ENCODE measurements around the gene TBC1D25. TPM values are rescaled to one million over a fixed set of nuclear protein-coding genes. Genes with fewer than 3 reads are reported as not detected.
"Not testable (repeated sequence)": the region's sequence is repeated elsewhere in the genome, so short reads cannot be mapped to it uniquely, and the experiment has no call there.

Gene TBC1D25
- total RNA-seq, 2 experiments from 2014 or later, result 7.6 to 11.2 TPM

DNA sequence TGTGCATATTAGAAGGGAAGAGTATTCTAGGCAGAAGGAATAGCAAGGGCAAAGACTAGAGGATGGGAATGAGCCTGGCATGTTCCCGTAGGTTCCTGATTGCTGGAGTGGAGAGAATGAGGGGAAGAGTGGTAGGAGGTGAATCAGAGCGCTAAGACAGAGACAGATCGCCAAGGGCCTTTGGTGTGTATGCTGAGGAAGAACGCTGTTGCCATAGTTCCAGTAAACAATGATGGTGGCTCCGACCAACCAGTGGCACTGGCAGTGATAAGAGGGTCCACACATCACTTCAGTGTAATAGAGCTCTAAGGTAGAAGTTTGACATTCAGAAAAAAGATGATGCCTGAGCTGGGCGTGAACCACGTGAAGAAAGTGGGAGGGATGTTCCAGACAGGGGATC, 966 bp downstream of the TBC1D25 start:
- intact Hi-C loops (cut with micrococcal nuclease; ENCODE audit: unreplicated experiment), result no loop called here
- peak overlapping the region; percentile 97 for H3K4me2 ChIP-seq (ENCODE audit: low read length)
- peaks cover 12% of the 10 kb centered on the region for H3K79me2 ChIP-seq (ENCODE audit: insufficient read depth, low read depth, low read length)
- ChIA-PET POLR2A (interaction anchor here (1.6 to 1.9 kb wide), 3 partner anchors 33 to 72 kb away, joined by 4 to 8 read pairs (median 6); partner anchors contain the start of gene RBM3), CTCF (ENCODE audit: unreplicated experiment) (no interaction called here)
- no peak overlapping the region for H2AFZ ChIP-seq (ENCODE audit: low read length)
- H3K9me2 ChIP-seq (ENCODE audit: insufficient read depth, low read length), result no peaks in the 10 kb centered on the region
- H3K27ac ChIP-seq (ENCODE audit: low read depth, low read length, poor library complexity, severe bottlenecking), result no peak overlapping the region
- H4K20me1 ChIP-seq (ENCODE audit: insufficient read depth, low read length), result 0 out of 2 replicates have a peak, but pooled peaks cover 5% of the 10 kb centered on the region
- H3K4me1 ChIP-seq (ENCODE audit: insufficient read depth, low read length, poor library complexity, severe bottlenecking), result peaks cover 17% of the 10 kb centered on the region
- no peak for TF ChIP-seq EZH2phosphoT487 (IDR thresholded peaks at IDR 0.05; ENCODE audit: borderline replicate concordance, low read depth, low read length)
- TF ChIP-seq, protein P1, sequence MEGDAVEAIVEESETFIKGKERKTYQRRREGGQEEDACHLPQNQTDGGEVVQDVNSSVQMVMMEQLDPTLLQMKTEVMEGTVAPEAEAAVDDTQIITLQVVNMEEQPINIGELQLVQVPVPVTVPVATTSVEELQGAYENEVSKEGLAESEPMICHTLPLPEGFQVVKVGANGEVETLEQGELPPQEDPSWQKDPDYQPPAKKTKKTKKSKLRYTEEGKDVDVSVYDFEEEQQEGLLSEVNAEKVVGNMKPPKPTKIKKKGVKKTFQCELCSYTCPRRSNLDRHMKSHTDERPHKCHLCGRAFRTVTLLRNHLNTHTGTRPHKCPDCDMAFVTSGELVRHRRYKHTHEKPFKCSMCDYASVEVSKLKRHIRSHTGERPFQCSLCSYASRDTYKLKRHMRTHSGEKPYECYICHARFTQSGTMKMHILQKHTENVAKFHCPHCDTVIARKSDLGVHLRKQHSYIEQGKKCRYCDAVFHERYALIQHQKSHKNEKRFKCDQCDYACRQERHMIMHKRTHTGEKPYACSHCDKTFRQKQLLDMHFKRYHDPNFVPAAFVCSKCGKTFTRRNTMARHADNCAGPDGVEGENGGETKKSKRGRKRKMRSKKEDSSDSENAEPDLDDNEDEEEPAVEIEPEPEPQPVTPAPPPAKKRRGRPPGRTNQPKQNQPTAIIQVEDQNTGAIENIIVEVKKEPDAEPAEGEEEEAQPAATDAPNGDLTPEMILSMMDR (conservative IDR thresholded peaks at IDR 0.05; ENCODE audit: low read length), result no peak
- no peak for DNase-seq (ENCODE audit: low spot score)
- H3K4me3 ChIP-seq (ENCODE audit: low read depth, low read length, poor library complexity, severe bottlenecking), result peak overlapping the region; percentile 80
- BruUV-seq (replicated peaks), result no TSS peak
- peaks cover 30% of the 10 kb centered on the region for H3K36me3 ChIP-seq (ENCODE audit: insufficient read depth, low read length)
- no peaks in the 10 kb centered on the region for H3K9me3 ChIP-seq (ENCODE audit: low read length)

DNA sequence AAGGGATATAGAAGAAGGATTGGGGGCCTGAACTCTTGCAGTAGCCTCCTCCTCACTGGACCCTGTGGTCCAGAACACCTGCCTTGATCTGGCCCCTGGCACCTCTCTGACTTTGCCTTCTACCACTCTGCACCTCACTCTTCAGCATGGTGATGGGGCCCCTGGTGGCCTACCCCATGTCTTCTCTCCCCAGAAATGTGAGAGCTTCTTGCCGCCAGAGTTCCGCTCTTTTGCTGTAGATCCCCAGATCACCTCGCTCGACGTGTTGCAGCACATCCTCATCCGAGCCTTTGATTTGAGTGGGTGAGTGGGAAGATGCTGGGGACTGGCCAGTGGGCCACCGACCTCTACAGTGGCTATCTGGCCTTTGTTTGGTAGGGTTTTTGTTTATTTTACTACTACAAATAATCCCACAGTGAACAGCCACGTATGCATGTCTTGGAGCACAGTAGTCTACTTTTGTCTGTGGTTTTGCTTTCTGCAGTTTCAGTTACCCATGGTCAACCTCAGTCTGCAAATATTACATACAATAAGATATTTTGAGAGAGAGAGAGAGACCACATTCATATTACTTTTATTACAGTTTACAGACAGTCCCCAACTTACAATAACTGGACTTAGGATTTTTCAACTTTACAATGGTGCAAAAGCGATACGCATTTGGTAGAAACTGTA, 1.8 kb downstream of the TBC1D25 start:
- POLR2A ChIA-PET, result interaction anchor here (1.9 kb wide), 1 partner anchor 73 kb away, joined by 6 read pairs; no protein-coding TSS in a partner anchor
- Histone ChIP-seq H2AFZ (ENCODE audit: low read length) (no peak overlapping the region), H4K20me1 (ENCODE audit: insufficient read depth, low read length) (0 out of 2 replicates have a peak, but pooled peaks cover 5% of the 10 kb centered on the region), H3K27ac (ENCODE audit: low read depth, low read length, poor library complexity, severe bottlenecking) (no peak overlapping the region), H3K9me3 (ENCODE audit: low read length) (no peaks in the 10 kb centered on the region), H3K4me1 (ENCODE audit: insufficient read depth, low read length, poor library complexity, severe bottlenecking) (peaks cover 17% of the 10 kb centered on the region), H3K4me3 (ENCODE audit: low read depth, low read length, poor library complexity, severe bottlenecking) (peak overlapping the region; percentile 80), H3K36me3 (ENCODE audit: insufficient read depth, low read length) (peaks cover 30% of the 10 kb centered on the region), H3K4me2 (ENCODE audit: low read length) (peak overlapping the region; percentile 97), H3K9me2 (ENCODE audit: insufficient read depth, low read length) (no peaks in the 10 kb centered on the region), H3K79me2 (ENCODE audit: insufficient read depth, low read depth, low read length) (peaks cover 12% of the 10 kb centered on the region)
- CTCF ChIA-PET (ENCODE audit: unreplicated experiment), result no interaction called here
- no TSS peak for BruUV-seq (replicated peaks)
- no peak for DNase-seq (ENCODE audit: low spot score)
- TF ChIP-seq, protein P1 (conservative IDR thresholded peaks at IDR 0.05; ENCODE audit: low read length), result no peak
- no peak for TF ChIP-seq EZH2phosphoT487 (IDR thresholded peaks at IDR 0.05; ENCODE audit: borderline replicate concordance, low read depth, low read length)
- intact Hi-C loops (cut with micrococcal nuclease; ENCODE audit: unreplicated experiment), result no loop called here

DNA sequence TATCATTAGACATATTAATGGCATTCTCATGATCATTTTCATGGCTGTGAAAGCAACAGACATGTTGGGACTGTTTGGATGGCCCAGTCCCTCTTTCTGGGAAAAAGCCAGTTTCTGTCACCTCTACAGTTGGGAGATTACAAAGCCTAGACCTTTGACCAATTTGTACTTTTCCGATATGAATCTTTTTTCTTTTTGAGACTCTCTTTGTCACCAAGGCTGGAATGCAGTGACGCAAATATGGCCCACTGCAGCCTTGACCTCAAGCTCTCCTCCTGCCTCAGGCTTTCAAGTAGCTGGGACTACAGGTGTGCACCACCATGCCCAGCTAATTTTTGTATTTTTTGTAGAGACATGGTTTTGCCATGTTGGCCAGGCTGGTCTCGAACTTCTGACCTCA, 9.4 kb downstream of the TBC1D25 start:
- no peak for DNase-seq (ENCODE audit: low spot score)
- CTCF ChIA-PET (ENCODE audit: unreplicated experiment), result no interaction called here
- POLR2A ChIA-PET, result no interaction called here
- no TSS peak for BruUV-seq (replicated peaks)
- no peak overlapping the region for H3K4me3 ChIP-seq (ENCODE audit: low read depth, low read length, poor library complexity, severe bottlenecking)
- H3K36me3 ChIP-seq (ENCODE audit: insufficient read depth, low read length), result peaks cover 22% of the 10 kb centered on the region
- H3K27ac ChIP-seq (ENCODE audit: low read depth, low read length, poor library complexity, severe bottlenecking), result no peak overlapping the region
- no peak overlapping the region for H2AFZ ChIP-seq (ENCODE audit: low read length)
- no peaks in the 10 kb centered on the region for H3K4me1 ChIP-seq (ENCODE audit: insufficient read depth, low read length, poor library complexity, severe bottlenecking)
- no peaks in the 10 kb centered on the region for H3K9me3 ChIP-seq (ENCODE audit: low read length)
- no peaks in the 10 kb centered on the region for H4K20me1 ChIP-seq (ENCODE audit: insufficient read depth, low read length)
- H3K9me2 ChIP-seq (ENCODE audit: insufficient read depth, low read length), result no peaks in the 10 kb centered on the region
- TF ChIP-seq, protein P1 (conservative IDR thresholded peaks at IDR 0.05; ENCODE audit: low read length), result no peak
- no peak for TF ChIP-seq EZH2phosphoT487 (IDR thresholded peaks at IDR 0.05; ENCODE audit: borderline replicate concordance, low read depth, low read length)
- intact Hi-C loops (cut with micrococcal nuclease; ENCODE audit: unreplicated experiment), result no loop called here
- H3K79me2 ChIP-seq (ENCODE audit: insufficient read depth, low read depth, low read length), result no peaks in the 10 kb centered on the region
- H3K4me2 ChIP-seq (ENCODE audit: low read length), result no peak overlapping the region

DNA sequence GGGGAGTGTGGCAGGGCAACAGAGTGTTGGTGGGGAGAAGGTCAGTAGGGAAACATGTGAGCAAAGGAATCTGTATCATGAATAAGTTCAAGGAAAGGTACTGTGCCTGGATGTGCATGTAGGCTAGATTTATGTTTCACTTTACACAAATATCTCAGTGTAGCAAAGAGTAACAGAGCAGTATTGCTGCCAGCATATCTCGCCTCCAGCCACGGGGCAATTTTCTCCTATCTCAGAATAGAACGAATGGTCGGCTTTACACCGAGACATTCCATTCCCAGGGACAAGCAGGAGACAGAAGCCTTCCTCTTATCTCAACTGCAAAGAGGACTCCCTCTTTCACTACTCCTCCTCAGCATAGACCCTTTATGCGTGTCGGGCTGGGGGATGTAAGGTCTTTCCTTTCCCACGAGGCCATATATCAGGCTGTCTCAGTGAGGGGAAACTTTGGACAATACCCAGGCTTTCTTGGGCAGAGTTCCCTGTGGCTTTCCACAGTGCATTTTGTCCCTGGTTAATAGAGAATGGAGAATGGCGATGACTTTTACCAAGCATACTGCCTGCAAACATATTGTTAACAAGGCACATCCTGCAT, 16.3 kb downstream of the TBC1D25 start:
- POLR2A ChIA-PET; H3K9me2 ChIP-seq (ENCODE audit: insufficient read depth, low read length); H3K9me3 ChIP-seq (ENCODE audit: low read length); H3K4me2 ChIP-seq (ENCODE audit: low read length); H3K4me1 ChIP-seq (ENCODE audit: insufficient read depth, low read length, poor library complexity, severe bottlenecking); H4K20me1 ChIP-seq (ENCODE audit: insufficient read depth, low read length); DNase-seq (ENCODE audit: low spot score); H2AFZ ChIP-seq (ENCODE audit: low read length); CTCF ChIA-PET (ENCODE audit: unreplicated experiment); H3K79me2 ChIP-seq (ENCODE audit: insufficient read depth, low read depth, low read length); intact Hi-C loops (cut with micrococcal nuclease; ENCODE audit: unreplicated experiment); BruUV-seq (replicated peaks); H3K27ac ChIP-seq (ENCODE audit: low read depth, low read length, poor library complexity, severe bottlenecking); H3K4me3 ChIP-seq (ENCODE audit: low read depth, low read length, poor library complexity, severe bottlenecking): not testable (repeated sequence)
- peaks cover 24% of the 10 kb centered on the region for H3K36me3 ChIP-seq (ENCODE audit: insufficient read depth, low read length)

All from OCI-LY7 (cell line).